T-helper 17 cell (primary cell): Measurements from ENCODE around the gene PPFIBP2. TPM values are rescaled to one million over a fixed set of nuclear protein-coding genes. Genes with fewer than 3 reads are reported as not detected.

Experiments used
- ATAC-seq: fragments of 150-1000 bp; cut with Tn5 transposase; 2 replicates; pipeline ENCODE4 v1.10.0; 2021; ENCODE audit warnings: mild to moderate bottlenecking, moderate library complexity
- DNase-seq, 3 donors: peaks; one replicate each; pipeline versions ENCODE4 v3.0.0 to v3.0.0-alpha.2; 2020 to 2021
- H3K9me3 ChIP-seq: one replicate; pipeline ENCODE4 v1.7.0; 2013; ENCODE audit warnings: low read length, mild to moderate bottlenecking; ENCODE audit not compliant: control insufficient read depth, poor library complexity, severe bottlenecking
- H3K27ac Mint-ChIP-seq: one replicate; pipeline ENCODE4 v1.8.0; 2022; ENCODE audit warnings: mild to moderate bottlenecking, moderate library complexity, mixed read lengths
- H3K27me3 Mint-ChIP-seq: one replicate; pipeline ENCODE4 v1.8.0; 2022; ENCODE audit warnings: mixed read lengths
- H3K36me3 Mint-ChIP-seq: one replicate; pipeline ENCODE4 v1.8.0; 2022; ENCODE audit warnings: low read depth, mixed read lengths
- H3K4me1 Mint-ChIP-seq: one replicate; pipeline ENCODE4 v1.8.0; 2022; ENCODE audit warnings: mild to moderate bottlenecking, mixed read lengths
- H3K4me3 Mint-ChIP-seq: one replicate; pipeline ENCODE4 v1.8.0; 2022; ENCODE audit warnings: mild to moderate bottlenecking, moderate library complexity, mixed read lengths
- total RNA-seq, 4 donors: library from RNA in 2 of 4; stranded (reverse) in 2 of 4; gene quantifications; one replicate each; pipeline ENCODE4 v1.2.3 and lab custom pipeline; 2022 to 2026

PPFIBP2 gene
- total RNA-seq, 2 donors from 2014 or later, result 26.2 to 40.6 TPM

GRCh38 chr11:7488681-7489080 lies 25.1 kb upstream of the PPFIBP2 start:
- no peak for ATAC-seq
- peaks cover 23% of the 10 kb centered on the region for H3K27me3 Mint-ChIP-seq
- H3K4me1 Mint-ChIP-seq, result peaks cover 3% of the 10 kb centered on the region
- H3K9me3 ChIP-seq, result no peaks in the 10 kb centered on the region
- peaks cover 6% of the 10 kb centered on the region for H3K36me3 Mint-ChIP-seq
- no peak overlapping the region for H3K27ac Mint-ChIP-seq
- no peak for DNase-seq
- H3K4me3 Mint-ChIP-seq, result no peak overlapping the region

GRCh38 chr11:7489376-7489775 lies 24.4 kb upstream of the PPFIBP2 start:
- no peaks in the 10 kb centered on the region for H3K9me3 ChIP-seq
- no peak overlapping the region for H3K27ac Mint-ChIP-seq
- ATAC-seq (no peak), DNase-seq (no peak)
- H3K27me3 Mint-ChIP-seq, result peaks cover 25% of the 10 kb centered on the region
- H3K36me3 Mint-ChIP-seq, result peaks cover 4% of the 10 kb centered on the region
- peaks cover 5% of the 10 kb centered on the region for H3K4me1 Mint-ChIP-seq
- no peak overlapping the region for H3K4me3 Mint-ChIP-seq

- H3K36me3 Mint-ChIP-seq, result peaks cover 5% of the 10 kb centered on the region
- no peak for DNase-seq
- H3K4me1 Mint-ChIP-seq, result peaks cover 7% of the 10 kb centered on the region
- no peaks in the 10 kb centered on the region for H3K9me3 ChIP-seq
- ATAC-seq, result no peak
- no peak overlapping the region for H3K27ac Mint-ChIP-seq
- peaks cover 27% of the 10 kb centered on the region for H3K27me3 Mint-ChIP-seq
- H3K4me3 Mint-ChIP-seq, result no peak overlapping the region
These were observed 23.7 kb upstream of the PPFIBP2 start for GRCh38 chr11:7490054-7490453.

- DNase-seq (no peak), ATAC-seq (no peak)
- no peak overlapping the region for H3K4me3 Mint-ChIP-seq
- peaks cover 29% of the 10 kb centered on the region for H3K27me3 Mint-ChIP-seq
- peaks cover 6% of the 10 kb centered on the region for H3K36me3 Mint-ChIP-seq
- no peak overlapping the region for H3K27ac Mint-ChIP-seq
- H3K4me1 Mint-ChIP-seq, result peaks cover 8% of the 10 kb centered on the region
- H3K9me3 ChIP-seq, result no peaks in the 10 kb centered on the region
These were observed 23.3 kb upstream of the PPFIBP2 start for GRCh38 chr11:7490535-7490934.

GRCh38 chr11:7492253-7492652 lies 21.5 kb upstream of the PPFIBP2 start:
- peaks cover 8% of the 10 kb centered on the region for H3K4me1 Mint-ChIP-seq
- DNase-seq, result no peak
- no peak overlapping the region for H3K4me3 Mint-ChIP-seq
- no peaks in the 10 kb centered on the region for H3K9me3 ChIP-seq
- H3K27ac Mint-ChIP-seq, result no peak overlapping the region
- ATAC-seq, result no peak
- peaks cover 39% of the 10 kb centered on the region for H3K27me3 Mint-ChIP-seq
- H3K36me3 Mint-ChIP-seq, result peaks cover 8% of the 10 kb centered on the region

GRCh38 chr11:7493670-7494069 lies 20.1 kb upstream of the PPFIBP2 start:
- no peak for DNase-seq
- no peak overlapping the region for H3K4me3 Mint-ChIP-seq
- H3K36me3 Mint-ChIP-seq, result peaks cover 8% of the 10 kb centered on the region
- peaks cover 11% of the 10 kb centered on the region for H3K4me1 Mint-ChIP-seq
- H3K27me3 Mint-ChIP-seq, result peaks cover 42% of the 10 kb centered on the region
- no peaks in the 10 kb centered on the region for H3K9me3 ChIP-seq
- no peak for ATAC-seq
- H3K27ac Mint-ChIP-seq, result no peak overlapping the region

GRCh38 chr11:7494086-7494745 lies 19.6 kb upstream of the PPFIBP2 start:
- Mint-ChIP-seq H3K27ac (no peak overlapping the region), H3K4me1 (peaks cover 11% of the 10 kb centered on the region), H3K27me3 (peaks cover 47% of the 10 kb centered on the region), H3K4me3 (no peak overlapping the region), H3K36me3 (peaks cover 7% of the 10 kb centered on the region)
- H3K9me3 ChIP-seq, result no peaks in the 10 kb centered on the region
- ATAC-seq, result no peak
- no peak for DNase-seq

GRCh38 chr11:7495882-7496551 lies 17.8 kb upstream of the PPFIBP2 start:
- Mint-ChIP-seq H3K4me3 (no peak overlapping the region), H3K27ac (peak overlapping the region; percentile 14), H3K36me3 (peaks cover 4% of the 10 kb centered on the region), H3K27me3 (peaks cover 54% of the 10 kb centered on the region), H3K4me1 (peaks cover 8% of the 10 kb centered on the region)
- DNase-seq (no peak), ATAC-seq (peak; percentile 69)
- no peaks in the 10 kb centered on the region for H3K9me3 ChIP-seq

GRCh38 chr11:7498193-7498592 lies 15.6 kb upstream of the PPFIBP2 start:
- ATAC-seq (no peak), DNase-seq (no peak)
- H3K9me3 ChIP-seq, result no peaks in the 10 kb centered on the region
- H3K4me3 Mint-ChIP-seq, result no peak overlapping the region
- peaks cover 53% of the 10 kb centered on the region for H3K27me3 Mint-ChIP-seq
- peaks cover 8% of the 10 kb centered on the region for H3K4me1 Mint-ChIP-seq
- H3K36me3 Mint-ChIP-seq, result peaks cover 4% of the 10 kb centered on the region
- no peak overlapping the region for H3K27ac Mint-ChIP-seq

GRCh38 chr11:7499081-7499480 lies 14.7 kb upstream of the PPFIBP2 start:
- Mint-ChIP-seq H3K27ac (no peak overlapping the region), H3K4me1 (peaks cover 6% of the 10 kb centered on the region), H3K27me3 (peaks cover 44% of the 10 kb centered on the region), H3K4me3 (no peak overlapping the region), H3K36me3 (peaks cover 4% of the 10 kb centered on the region)
- ATAC-seq (no peak), DNase-seq (no peak)
- H3K9me3 ChIP-seq, result no peaks in the 10 kb centered on the region

- Mint-ChIP-seq H3K4me3 (no peak overlapping the region), H3K36me3 (peaks cover 2% of the 10 kb centered on the region)
These were observed 13.5 kb upstream of the PPFIBP2 start for GRCh38 chr11:7500251-7500650.

GRCh38 chr11:7501251-7501650 lies 12.5 kb upstream of the PPFIBP2 start:
- Mint-ChIP-seq H3K4me1 (peaks cover 6% of the 10 kb centered on the region), H3K36me3 (peaks cover 4% of the 10 kb centered on the region), H3K4me3 (no peak overlapping the region), H3K27me3 (peaks cover 33% of the 10 kb centered on the region), H3K27ac (no peak overlapping the region)
- ATAC-seq, result no peak
- no peak for DNase-seq
- H3K9me3 ChIP-seq, result no peaks in the 10 kb centered on the region

More at GRCh38 chr11:7500251-7500650, 13.5 kb upstream of the PPFIBP2 start:
- DNase-seq (no peak), ATAC-seq (no peak)
- Mint-ChIP-seq H3K27me3 (peaks cover 35% of the 10 kb centered on the region), H3K27ac (peak overlapping the region; percentile 27), H3K4me1 (peaks cover 3% of the 10 kb centered on the region)
- no peaks in the 10 kb centered on the region for H3K9me3 ChIP-seq

- H3K27me3 Mint-ChIP-seq, result peaks cover 37% of the 10 kb centered on the region
- H3K36me3 Mint-ChIP-seq, result peaks cover 4% of the 10 kb centered on the region
- H3K4me3 Mint-ChIP-seq, result no peak overlapping the region
- ATAC-seq, result no peak
- no peak overlapping the region for H3K27ac Mint-ChIP-seq
- H3K4me1 Mint-ChIP-seq, result peaks cover 10% of the 10 kb centered on the region
- no peaks in the 10 kb centered on the region for H3K9me3 ChIP-seq
- DNase-seq, result no peak
These were observed 11.9 kb upstream of the PPFIBP2 start for GRCh38 chr11:7501894-7502293.

- H3K4me1 Mint-ChIP-seq, result peaks cover 7% of the 10 kb centered on the region
- ATAC-seq, result no peak
- H3K4me3 Mint-ChIP-seq, result no peak overlapping the region
- DNase-seq, result no peak
- H3K27ac Mint-ChIP-seq, result no peak overlapping the region
- H3K27me3 Mint-ChIP-seq, result peaks cover 23% of the 10 kb centered on the region
- no peaks in the 10 kb centered on the region for H3K9me3 ChIP-seq
- H3K36me3 Mint-ChIP-seq, result peaks cover 5% of the 10 kb centered on the region
These were observed 7.6 kb upstream of the PPFIBP2 start for GRCh38 chr11:7506243-7506642.
